Esophagus squamous epithelium (tissue), 4 donors: ENCODE measurements around the gene ZNF26.
"Not testable (repeated sequence)": the region's sequence is repeated elsewhere in the genome, so short reads cannot be mapped to it uniquely, and the experiment has no call there.

Experiments used
- POLR2A ChIP-seq, 4 donors: fragments of 450-650 bp; IDR thresholded peaks; one replicate each; pipeline ENCODE4 v1.6.1; 2017; ENCODE audit warnings: antibody characterized with exemption in 4 of 4, mild to moderate bottlenecking in 4 of 4, moderate library complexity in 3 of 4
- TF ChIP-seq, protein P1 (sequence below), 6 experiments: fragments of 450-650 bp in 4 of 6; fragments of 200-600 bp in 2 of 6; sonication (generic) in 2 of 6; IDR thresholded peaks; one replicate each; pipeline ENCODE4 v1.5.1; 2016 to 2019; ENCODE audit warnings: antibody characterized with exemption in 6 of 6, mild to moderate bottlenecking in 4 of 6, moderate library complexity in 4 of 6

GRCh38 chr12:132963947-132964346, 22.2 kb upstream of the ZNF26 start:
- not testable (repeated sequence) for TF ChIP-seq POLR2A (IDR thresholded peaks at IDR 0.05)
- TF ChIP-seq, protein P1, sequence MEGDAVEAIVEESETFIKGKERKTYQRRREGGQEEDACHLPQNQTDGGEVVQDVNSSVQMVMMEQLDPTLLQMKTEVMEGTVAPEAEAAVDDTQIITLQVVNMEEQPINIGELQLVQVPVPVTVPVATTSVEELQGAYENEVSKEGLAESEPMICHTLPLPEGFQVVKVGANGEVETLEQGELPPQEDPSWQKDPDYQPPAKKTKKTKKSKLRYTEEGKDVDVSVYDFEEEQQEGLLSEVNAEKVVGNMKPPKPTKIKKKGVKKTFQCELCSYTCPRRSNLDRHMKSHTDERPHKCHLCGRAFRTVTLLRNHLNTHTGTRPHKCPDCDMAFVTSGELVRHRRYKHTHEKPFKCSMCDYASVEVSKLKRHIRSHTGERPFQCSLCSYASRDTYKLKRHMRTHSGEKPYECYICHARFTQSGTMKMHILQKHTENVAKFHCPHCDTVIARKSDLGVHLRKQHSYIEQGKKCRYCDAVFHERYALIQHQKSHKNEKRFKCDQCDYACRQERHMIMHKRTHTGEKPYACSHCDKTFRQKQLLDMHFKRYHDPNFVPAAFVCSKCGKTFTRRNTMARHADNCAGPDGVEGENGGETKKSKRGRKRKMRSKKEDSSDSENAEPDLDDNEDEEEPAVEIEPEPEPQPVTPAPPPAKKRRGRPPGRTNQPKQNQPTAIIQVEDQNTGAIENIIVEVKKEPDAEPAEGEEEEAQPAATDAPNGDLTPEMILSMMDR (IDR thresholded peaks at IDR 0.05): peak in 2 of 6 experiments; percentile 5 to 23
